Measurements from ENCODE around the gene EFCAB11.

EFCAB11 gene

DNA sequence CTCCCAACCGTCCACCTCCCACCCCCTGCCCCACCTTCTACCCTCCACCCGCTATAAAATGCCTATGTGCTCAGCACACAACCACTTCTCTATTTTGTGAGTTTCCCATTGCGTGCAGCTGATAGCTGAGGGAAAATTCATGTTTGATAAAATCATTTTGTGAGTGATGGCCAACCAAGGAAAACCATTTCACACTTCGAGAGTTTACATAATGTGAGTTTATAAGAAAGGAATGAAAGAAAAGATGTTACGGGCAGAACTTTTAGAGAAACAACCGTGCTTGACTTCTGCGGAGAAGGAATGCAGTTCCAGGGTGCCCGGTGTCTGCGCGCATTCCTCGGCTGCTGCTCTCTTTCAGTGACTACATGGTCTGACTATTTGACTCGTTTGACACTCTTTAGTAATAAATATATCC, 140.9 kb downstream of the EFCAB11 start:
- TF ChIP-seq SPI1 (IDR thresholded peaks at IDR 0.05; ENCODE audit: borderline replicate concordance, low read depth), result peak; percentile 69; the same call in 1 of the 2 replicates
- TF ChIP-seq, protein P1, sequence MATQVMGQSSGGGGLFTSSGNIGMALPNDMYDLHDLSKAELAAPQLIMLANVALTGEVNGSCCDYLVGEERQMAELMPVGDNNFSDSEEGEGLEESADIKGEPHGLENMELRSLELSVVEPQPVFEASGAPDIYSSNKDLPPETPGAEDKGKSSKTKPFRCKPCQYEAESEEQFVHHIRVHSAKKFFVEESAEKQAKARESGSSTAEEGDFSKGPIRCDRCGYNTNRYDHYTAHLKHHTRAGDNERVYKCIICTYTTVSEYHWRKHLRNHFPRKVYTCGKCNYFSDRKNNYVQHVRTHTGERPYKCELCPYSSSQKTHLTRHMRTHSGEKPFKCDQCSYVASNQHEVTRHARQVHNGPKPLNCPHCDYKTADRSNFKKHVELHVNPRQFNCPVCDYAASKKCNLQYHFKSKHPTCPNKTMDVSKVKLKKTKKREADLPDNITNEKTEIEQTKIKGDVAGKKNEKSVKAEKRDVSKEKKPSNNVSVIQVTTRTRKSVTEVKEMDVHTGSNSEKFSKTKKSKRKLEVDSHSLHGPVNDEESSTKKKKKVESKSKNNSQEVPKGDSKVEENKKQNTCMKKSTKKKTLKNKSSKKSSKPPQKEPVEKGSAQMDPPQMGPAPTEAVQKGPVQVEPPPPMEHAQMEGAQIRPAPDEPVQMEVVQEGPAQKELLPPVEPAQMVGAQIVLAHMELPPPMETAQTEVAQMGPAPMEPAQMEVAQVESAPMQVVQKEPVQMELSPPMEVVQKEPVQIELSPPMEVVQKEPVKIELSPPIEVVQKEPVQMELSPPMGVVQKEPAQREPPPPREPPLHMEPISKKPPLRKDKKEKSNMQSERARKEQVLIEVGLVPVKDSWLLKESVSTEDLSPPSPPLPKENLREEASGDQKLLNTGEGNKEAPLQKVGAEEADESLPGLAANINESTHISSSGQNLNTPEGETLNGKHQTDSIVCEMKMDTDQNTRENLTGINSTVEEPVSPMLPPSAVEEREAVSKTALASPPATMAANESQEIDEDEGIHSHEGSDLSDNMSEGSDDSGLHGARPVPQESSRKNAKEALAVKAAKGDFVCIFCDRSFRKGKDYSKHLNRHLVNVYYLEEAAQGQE (IDR thresholded peaks at IDR 0.05; ENCODE audit: insufficient replicate concordance, low read depth), result no peak

DNA sequence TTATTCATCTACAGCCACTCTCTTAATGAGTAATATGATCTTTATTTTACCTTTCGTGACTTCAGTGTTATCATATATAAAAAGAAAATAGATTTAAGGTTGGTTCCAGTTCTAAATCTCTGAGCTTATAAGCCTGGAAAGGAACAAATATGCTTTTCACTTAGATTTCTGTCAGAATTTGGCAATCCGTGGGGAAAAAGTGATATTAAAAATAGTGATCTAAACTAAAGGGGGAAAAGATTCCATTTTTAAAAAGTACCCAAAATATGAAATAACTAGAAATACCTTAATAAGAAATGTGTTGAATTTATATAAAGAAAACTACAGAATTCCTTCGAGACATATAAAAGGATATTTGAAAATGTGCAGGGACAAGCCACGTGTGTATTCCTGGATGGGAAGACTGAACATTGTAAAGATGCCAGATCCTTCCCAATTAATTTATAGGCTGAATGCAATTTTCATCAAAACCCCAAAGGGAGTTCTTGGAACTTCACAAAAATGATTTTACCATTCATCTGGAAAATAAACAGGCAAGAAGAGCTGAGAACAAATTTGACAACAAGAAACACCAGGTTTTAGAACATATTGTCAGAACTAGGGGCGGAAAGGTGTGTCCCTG, 142.5 kb downstream of the EFCAB11 start:
- H3K27ac ChIP-seq (replicated peaks), result no peak overlapping the region
- no peak overlapping the region for H3K4me3 ChIP-seq (replicated peaks; ENCODE audit: insufficient read depth, low read length)
- no peak for TF ChIP-seq SPI1 (IDR thresholded peaks at IDR 0.05; ENCODE audit: borderline replicate concordance, low read depth)
- TF ChIP-seq, protein P2, sequence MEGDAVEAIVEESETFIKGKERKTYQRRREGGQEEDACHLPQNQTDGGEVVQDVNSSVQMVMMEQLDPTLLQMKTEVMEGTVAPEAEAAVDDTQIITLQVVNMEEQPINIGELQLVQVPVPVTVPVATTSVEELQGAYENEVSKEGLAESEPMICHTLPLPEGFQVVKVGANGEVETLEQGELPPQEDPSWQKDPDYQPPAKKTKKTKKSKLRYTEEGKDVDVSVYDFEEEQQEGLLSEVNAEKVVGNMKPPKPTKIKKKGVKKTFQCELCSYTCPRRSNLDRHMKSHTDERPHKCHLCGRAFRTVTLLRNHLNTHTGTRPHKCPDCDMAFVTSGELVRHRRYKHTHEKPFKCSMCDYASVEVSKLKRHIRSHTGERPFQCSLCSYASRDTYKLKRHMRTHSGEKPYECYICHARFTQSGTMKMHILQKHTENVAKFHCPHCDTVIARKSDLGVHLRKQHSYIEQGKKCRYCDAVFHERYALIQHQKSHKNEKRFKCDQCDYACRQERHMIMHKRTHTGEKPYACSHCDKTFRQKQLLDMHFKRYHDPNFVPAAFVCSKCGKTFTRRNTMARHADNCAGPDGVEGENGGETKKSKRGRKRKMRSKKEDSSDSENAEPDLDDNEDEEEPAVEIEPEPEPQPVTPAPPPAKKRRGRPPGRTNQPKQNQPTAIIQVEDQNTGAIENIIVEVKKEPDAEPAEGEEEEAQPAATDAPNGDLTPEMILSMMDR (IDR thresholded peaks at IDR 0.05; ENCODE audit: insufficient read depth, low read length), result no peak
- no peak for TF ChIP-seq GABPA (IDR thresholded peaks at IDR 0.05; ENCODE audit: low read depth)
- TF ChIP-seq POLR2AphosphoS5 (IDR thresholded peaks at IDR 0.05; ENCODE audit: low read depth), result no peak
- TF ChIP-seq, protein P1 (IDR thresholded peaks at IDR 0.05; ENCODE audit: insufficient replicate concordance, low read depth), result no peak
- DNase-seq (ENCODE audit: low read depth in 1 of 2, low spot score in 1 of 2), result no peak
- no peaks in the 10 kb centered on the region for H3K27me3 ChIP-seq (ENCODE audit: insufficient read depth, poor library complexity, severe bottlenecking)

More for the DNA sequence above, 140.9 kb downstream of the EFCAB11 start:
- DNase-seq (ENCODE audit: low read depth in 1 of 2, low spot score in 1 of 2), result no peak
- Histone ChIP-seq H3K27me3 (ENCODE audit: insufficient read depth, poor library complexity, severe bottlenecking) (no peaks in the 10 kb centered on the region), H3K4me3 (replicated peaks; ENCODE audit: insufficient read depth, low read length) (no peak overlapping the region), H3K27ac (replicated peaks) (no peak overlapping the region)

DNA sequence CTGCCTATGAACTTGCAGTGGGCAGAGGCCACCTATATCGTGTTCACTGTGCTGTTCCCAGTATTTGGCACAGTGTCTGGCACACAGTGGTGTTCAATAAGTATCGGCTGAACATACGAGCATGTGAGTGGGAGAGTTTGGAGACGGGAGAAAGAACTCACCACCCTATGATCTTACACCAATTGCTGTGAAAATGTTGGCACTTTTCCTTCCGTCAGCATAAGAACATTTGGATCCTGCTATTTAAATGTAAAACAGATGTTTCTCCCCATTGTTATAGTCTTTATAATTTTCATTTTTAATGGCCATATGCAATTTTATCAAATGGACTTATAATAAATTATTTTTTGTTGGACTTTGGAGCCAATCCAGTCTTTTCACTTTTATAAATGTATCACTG, 144.4 kb downstream of the EFCAB11 start:
- no peak overlapping the region for H3K27ac ChIP-seq (replicated peaks)
- DNase-seq (ENCODE audit: low read depth in 1 of 2, low spot score in 1 of 2), result no peak
- H3K27me3 ChIP-seq (ENCODE audit: insufficient read depth, poor library complexity, severe bottlenecking), result no peaks in the 10 kb centered on the region
- no peak overlapping the region for H3K4me3 ChIP-seq (replicated peaks; ENCODE audit: insufficient read depth, low read length)
- no peak for TF ChIP-seq SPI1 (IDR thresholded peaks at IDR 0.05; ENCODE audit: borderline replicate concordance, low read depth)
- no peak for TF ChIP-seq POLR2AphosphoS5 (IDR thresholded peaks at IDR 0.05; ENCODE audit: low read depth)
- TF ChIP-seq, protein P2 (IDR thresholded peaks at IDR 0.05; ENCODE audit: insufficient read depth, low read length), result no peak
- TF ChIP-seq GABPA (IDR thresholded peaks at IDR 0.05; ENCODE audit: low read depth), result no peak
- TF ChIP-seq, protein P1 (IDR thresholded peaks at IDR 0.05; ENCODE audit: insufficient replicate concordance, low read depth), result no peak
